ENCODE measurements around the gene POMGNT2.

GRCh38 chr3:43031889-43032545, 73.9 kb downstream of the POMGNT2 start:
- TF ChIP-seq CTCF (tag by site-specific recombination; IDR thresholded peaks at IDR 0.05) (no peak), ZNF501 (tag by site-specific recombination; IDR thresholded peaks at IDR 0.05) (no peak), ZSCAN30 (tag by site-specific recombination; IDR thresholded peaks at IDR 0.05) (no peak), ZNF324 (tag by site-specific recombination; IDR thresholded peaks at IDR 0.05) (no peak), ZNF610 (tag by site-specific recombination; IDR thresholded peaks at IDR 0.05; ENCODE audit: borderline replicate concordance) (no peak), PBX3 (CRISPR knock-in tag; IDR thresholded peaks at IDR 0.05) (no peak)
